Stimulated activated CD8-positive, alpha-beta memory T cell treated with anti-CD3 and anti-CD28 coated beads, Interleukin-7, amount 100 ng/mL, for 48 hours (primary cell): ENCODE measurements around the gene SPEF2.
"Not testable (repeated sequence)": the region's sequence is repeated elsewhere in the genome, so short reads cannot be mapped to it uniquely, and the experiment has no call there.

ENCODE experiments used
- DNase-seq, 2 donors: peaks; one replicate each; pipeline ENCODE4 v3.0.0-alpha.2; 2020; ENCODE audit warnings: low read depth in 1 of 2; ENCODE audit errors: extremely low read depth in 1 of 2

SPEF2 gene

GRCh38 chr5:35816881-35817521, 199.3 kb downstream of the SPEF2 start:
- no peak for DNase-seq

- DNase-seq, result no peak
Measured at GRCh38 chr5:35819026-35819425, 201.4 kb downstream of the SPEF2 start.

DNA sequence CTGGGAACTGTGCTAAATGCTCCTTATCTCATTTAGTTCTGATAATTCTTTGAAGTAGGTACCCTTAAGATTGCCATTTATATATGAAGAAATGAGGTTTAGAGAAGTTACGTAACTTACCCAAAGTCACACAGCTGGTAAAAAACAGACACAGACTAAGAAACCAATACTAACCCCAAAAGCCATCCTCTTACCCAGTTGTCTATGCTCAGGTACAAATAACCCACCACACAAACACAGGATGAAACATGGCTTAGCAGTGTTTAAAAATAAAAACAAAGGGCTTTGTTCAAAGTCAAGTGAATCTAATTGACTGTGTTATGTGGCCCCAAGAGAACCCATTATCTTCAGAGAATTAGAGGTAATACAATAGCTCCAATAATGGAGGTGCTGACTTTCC, 202.0 kb downstream of the SPEF2 start:
- no peak for DNase-seq

DNA sequence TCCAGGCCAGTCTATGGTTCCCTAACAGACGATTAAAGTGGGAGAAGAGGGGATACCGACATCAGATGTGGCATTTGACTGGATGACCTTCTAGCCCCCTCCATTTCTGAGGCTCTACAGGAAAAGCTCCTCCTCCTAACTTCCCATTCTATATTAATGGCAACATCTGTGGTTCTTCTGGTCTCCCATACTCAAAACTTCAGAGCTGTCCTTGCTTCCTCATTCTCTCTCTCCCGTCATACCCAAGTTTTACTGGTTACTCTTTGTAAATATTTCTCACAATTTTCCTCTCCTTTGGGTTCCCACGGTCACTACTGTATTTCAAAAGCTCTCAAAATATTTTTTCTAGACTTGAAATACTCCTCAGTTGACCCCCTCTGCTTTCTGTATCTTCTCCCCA, 203.1 kb downstream of the SPEF2 start:
- no peak for DNase-seq

DNA sequence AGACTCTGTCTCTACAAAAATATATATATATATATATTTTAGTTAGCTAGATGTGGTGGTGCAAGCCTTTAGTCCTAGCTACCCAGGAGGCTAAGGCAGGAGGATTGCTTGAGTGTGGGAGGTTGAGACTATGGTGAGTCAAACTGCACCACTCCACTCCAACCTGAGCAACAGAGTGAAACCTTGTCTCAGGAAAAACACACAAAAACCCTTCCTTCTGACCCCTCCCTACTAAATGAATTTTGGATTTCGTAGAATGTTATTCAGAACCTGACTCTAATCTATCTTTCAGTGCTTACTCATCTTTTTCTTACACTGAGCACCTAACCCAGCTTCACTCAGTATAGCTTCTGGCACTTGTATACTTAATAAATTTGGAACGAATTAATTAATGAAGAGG, 203.8 kb downstream of the SPEF2 start:
- DNase-seq, result no peak

GRCh38 chr5:35822511-35822910, 204.8 kb downstream of the SPEF2 start:
- no peak for DNase-seq

GRCh38 chr5:35823347-35824098, 205.9 kb downstream of the SPEF2 start:
- no peak for DNase-seq

DNA sequence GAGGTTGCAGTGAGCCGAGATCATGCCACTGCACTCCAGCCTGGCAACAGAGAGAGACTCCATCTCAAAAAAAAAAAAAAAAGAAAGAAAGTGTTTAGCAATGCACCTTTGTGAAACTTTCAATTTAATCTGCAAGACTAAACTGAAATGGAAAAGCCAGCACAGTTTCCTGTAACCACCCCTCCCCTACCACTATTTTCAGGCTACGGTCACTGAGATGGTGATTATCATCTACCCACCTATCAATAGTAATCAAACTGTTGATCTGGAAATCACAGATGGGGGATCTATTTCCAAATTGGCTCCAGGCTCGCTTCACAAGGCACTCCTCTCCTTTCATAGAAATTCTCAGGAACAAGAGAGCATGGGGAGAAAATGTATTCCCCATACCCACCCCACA, 208.4 kb downstream of the SPEF2 start:
- DNase-seq, result no peak

GRCh38 chr5:35826554-35826953, 208.9 kb downstream of the SPEF2 start:
- DNase-seq, result no peak

- DNase-seq, result no peak
Measured at GRCh38 chr5:35828082-35828598, 210.5 kb downstream of the SPEF2 start.

DNA sequence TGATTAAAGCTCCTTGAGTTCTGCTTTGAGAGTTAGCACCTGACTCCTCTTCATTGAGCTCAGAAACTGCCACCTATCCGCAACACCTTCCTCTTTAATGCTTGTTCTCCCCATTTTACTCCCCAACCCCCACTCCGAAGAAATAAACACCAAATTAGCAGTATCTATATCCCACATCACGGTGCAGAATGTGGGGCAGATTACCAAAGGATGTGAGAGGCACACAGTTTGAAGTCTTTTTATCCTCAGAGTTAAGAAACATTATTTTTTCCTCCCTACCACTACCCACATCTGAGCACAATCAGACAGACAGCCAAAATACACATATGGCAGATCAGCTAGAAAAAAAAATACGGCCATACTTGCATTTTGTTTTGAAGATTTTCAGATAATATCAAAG, 212.9 kb downstream of the SPEF2 start:
- DNase-seq, result no peak

DNA sequence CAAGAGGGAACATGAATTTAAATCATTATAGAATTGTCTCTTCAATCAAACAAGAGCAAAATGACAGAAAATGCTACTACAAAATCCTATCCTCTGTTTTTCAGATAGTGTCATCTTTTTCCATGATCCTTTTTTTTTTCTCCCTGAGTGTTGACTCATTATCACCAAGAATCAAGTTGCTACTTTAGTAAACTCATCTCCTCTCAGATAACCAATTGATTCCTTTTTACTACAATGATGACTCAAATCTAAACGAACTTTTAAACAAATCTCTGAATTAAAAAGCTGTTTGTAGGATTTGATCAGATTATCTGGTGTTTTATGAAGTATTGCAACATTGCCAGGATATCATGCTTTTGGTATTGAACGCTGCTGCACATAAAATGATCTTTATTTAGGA, 215.1 kb downstream of the SPEF2 start:
- no peak for DNase-seq

- DNase-seq, result no peak
Measured at GRCh38 chr5:35833224-35833623, 215.6 kb downstream of the SPEF2 start.

GRCh38 chr5:35835796-35836742, 218.4 kb downstream of the SPEF2 start:
- DNase-seq, result no peak

DNA sequence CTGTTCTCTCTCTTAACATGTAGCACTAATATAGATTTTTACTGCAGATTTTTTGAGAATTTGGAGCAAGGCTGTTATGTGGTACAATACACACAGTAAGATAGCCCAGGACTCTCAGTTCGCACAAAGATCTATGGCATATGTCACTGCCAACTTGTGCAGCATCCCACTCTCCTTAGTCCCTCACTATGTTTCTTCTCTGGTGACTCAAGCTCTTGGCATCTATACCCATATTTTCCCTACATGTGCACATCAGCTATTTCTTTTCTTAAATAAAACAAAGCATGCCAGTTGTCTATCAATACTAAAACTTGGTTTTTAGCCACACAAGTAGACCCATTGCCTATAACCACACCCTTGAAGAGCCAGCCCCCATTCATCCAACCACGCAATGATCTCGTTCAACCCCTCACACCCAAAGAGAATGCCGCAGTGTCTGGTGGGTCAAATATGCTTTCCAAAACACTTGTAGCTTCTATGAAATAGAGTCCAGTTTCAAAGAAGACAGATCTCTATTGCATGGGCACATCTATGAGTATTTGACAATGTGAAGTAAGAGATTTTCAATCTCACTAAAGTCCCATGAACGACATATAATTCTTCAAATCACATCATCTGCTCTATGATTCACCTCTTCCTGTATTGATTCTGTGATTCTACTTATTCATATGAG, 220.8 kb downstream of the SPEF2 start:
- peak in 1 of 2 donors; percentile 70 for DNase-seq

DNA sequence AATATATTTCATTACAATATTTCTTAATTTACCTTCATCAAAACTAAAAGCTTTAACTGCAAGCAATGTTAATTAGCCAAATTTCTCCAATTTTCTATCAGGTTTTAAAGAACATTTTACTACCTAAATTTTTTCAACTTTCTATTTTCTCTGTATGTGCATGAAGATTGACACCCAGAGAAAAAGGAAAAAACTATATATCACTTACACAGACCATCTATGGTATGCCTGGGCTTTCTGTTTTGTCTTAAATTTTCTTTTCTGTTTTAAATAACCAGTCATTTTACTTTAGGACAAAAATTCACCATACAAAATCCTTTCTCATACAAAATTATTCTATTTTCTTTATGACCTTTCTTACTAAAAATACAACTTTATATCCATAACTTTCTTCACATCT, 225.2 kb downstream of the SPEF2 start:
- DNase-seq, result no peak

- DNase-seq, result not testable (repeated sequence)
Measured at GRCh38 chr5:35845508-35845907, 227.8 kb downstream of the SPEF2 start.

DNA sequence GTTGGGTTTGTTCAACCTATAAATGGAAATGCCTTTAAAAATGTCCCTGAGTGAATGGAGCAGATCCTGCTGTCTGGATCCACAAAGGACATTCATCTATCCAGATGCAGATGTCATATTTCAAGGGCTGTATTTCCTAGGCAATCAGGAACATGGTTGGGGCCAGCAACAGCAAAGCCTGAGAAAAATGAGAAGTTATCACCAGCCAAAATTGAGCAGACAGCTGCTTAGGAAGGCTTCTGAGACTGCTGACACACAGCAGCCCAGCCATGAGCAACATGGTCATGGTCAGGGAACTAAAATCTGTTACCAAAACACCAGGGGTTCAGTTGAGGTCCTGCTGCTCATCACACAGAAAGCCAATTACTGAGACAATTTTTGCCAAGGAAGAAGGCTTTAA, 229.8 kb downstream of the SPEF2 start:
- no peak for DNase-seq

GRCh38 chr5:35847961-35848360, 230.3 kb downstream of the SPEF2 start:
- DNase-seq, result no peak

- no peak for DNase-seq
Measured at GRCh38 chr5:35849860-35850259, 232.2 kb downstream of the SPEF2 start.
